ENCODE results near the gene GOSR1. TPM values are rescaled to one million over a fixed set of nuclear protein-coding genes. Genes with fewer than 3 reads are reported as not detected.
"Not testable (repeated sequence)": the region's sequence is repeated elsewhere in the genome, so short reads cannot be mapped to it uniquely, and the experiment has no call there.

Gene GOSR1
- total RNA-seq, 2 experiments from 2014 or later: 47.0 to 48.6 TPM

- ChIA-PET CTCF (no interaction called here), POLR2A (no interaction called here)
These were observed 81.7 kb downstream of the GOSR1 start for GRCh38 chr17:30558686-30559545.

- ChIA-PET CTCF (no interaction called here), POLR2A (no interaction called here)
These were observed 82.4 kb downstream of the GOSR1 start for GRCh38 chr17:30559656-30560055.

GRCh38 chr17:30560117-30561026 lies 83.2 kb downstream of the GOSR1 start:
- POLR2A ChIA-PET, CTCF ChIA-PET: not testable (repeated sequence)

- POLR2A ChIA-PET, CTCF ChIA-PET: not testable (repeated sequence)
These were observed 84.6 kb downstream of the GOSR1 start for GRCh38 chr17:30561766-30562165.

- POLR2A ChIA-PET, CTCF ChIA-PET: not testable (repeated sequence)
These were observed 86.1 kb downstream of the GOSR1 start for GRCh38 chr17:30563131-30563904.

- POLR2A ChIA-PET, CTCF ChIA-PET: not testable (repeated sequence)
These were observed 86.7 kb downstream of the GOSR1 start for GRCh38 chr17:30563905-30564390.

GRCh38 chr17:30564422-30565072 lies 87.3 kb downstream of the GOSR1 start:
- CTCF ChIA-PET: interaction anchor here (0.7 kb wide), 1 partner anchor 261 kb away, joined by 3 read pairs; no protein-coding TSS in a partner anchor
- POLR2A ChIA-PET: not testable (repeated sequence)

GRCh38 chr17:30565073-30565935 lies 88.1 kb downstream of the GOSR1 start:
- ChIA-PET POLR2A (no interaction called here), CTCF (interaction anchor here (0.7 kb wide), 1 partner anchor 260 kb away, joined by 3 read pairs; no protein-coding TSS in a partner anchor)

GRCh38 chr17:30566104-30566503 lies 88.9 kb downstream of the GOSR1 start:
- CTCF ChIA-PET, POLR2A ChIA-PET: not testable (repeated sequence)

- POLR2A ChIA-PET, CTCF ChIA-PET: not testable (repeated sequence)
These were observed 89.5 kb downstream of the GOSR1 start for GRCh38 chr17:30566516-30567225.

- ChIA-PET CTCF (no interaction called here), POLR2A (no interaction called here)
These were observed 90.3 kb downstream of the GOSR1 start for GRCh38 chr17:30567231-30568116.

- ChIA-PET POLR2A (no interaction called here), CTCF (no interaction called here)
These were observed 90.9 kb downstream of the GOSR1 start for GRCh38 chr17:30568117-30568430.

- CTCF ChIA-PET, POLR2A ChIA-PET: not testable (repeated sequence)
These were observed 92.4 kb downstream of the GOSR1 start for GRCh38 chr17:30569531-30570175.

- ChIA-PET POLR2A (no interaction called here), CTCF (no interaction called here)
These were observed 93.0 kb downstream of the GOSR1 start for GRCh38 chr17:30570191-30570590.

- ChIA-PET CTCF (no interaction called here), POLR2A (no interaction called here)
These were observed 93.5 kb downstream of the GOSR1 start for GRCh38 chr17:30570596-30571265.

GRCh38 chr17:30571404-30571803 lies 94.2 kb downstream of the GOSR1 start:
- POLR2A ChIA-PET, CTCF ChIA-PET: not testable (repeated sequence)

Measured in activated CD8-positive, alpha-beta memory T cell treated with anti-CD3 and anti-CD28 coated beads for 36 hours (primary cell).